SK-N-SH (cell line): ENCODE data around the gene MAMDC2.

Experiments
- CTCF ChIP-seq: fragments of 200-600 bp; sonication (generic); IDR thresholded peaks from 2 replicates; pipeline ENCODE4 v1.6.1; 2017; ENCODE audit warnings: antibody characterized with exemption, mild to moderate bottlenecking, moderate library complexity
- ELF1 ChIP-seq: IDR thresholded peaks from 2 replicates; pipeline ENCODE4 v1.4.0; 2012
- MAX ChIP-seq: IDR thresholded peaks from 2 replicates; pipeline ENCODE4 v1.4.0; 2012; ENCODE audit warnings: low read depth
- REST ChIP-seq: IDR thresholded peaks from 2 replicates; pipeline ENCODE4 v1.6.1; 2012; ENCODE audit warnings: mild to moderate bottlenecking, low read depth, low read length, moderate library complexity

GRCh38 chr9:70117835-70118319 lies 74.2 kb downstream of the MAMDC2 start:
- no peak for TF ChIP-seq REST
- TF ChIP-seq CTCF, result no peak
- no peak for TF ChIP-seq MAX
- TF ChIP-seq ELF1, result no peak
